ENCODE results near the gene ALG11.
"Not testable (repeated sequence)": the region's sequence is repeated elsewhere in the genome, so short reads cannot be mapped to it uniquely, and the experiment has no call there.

Gene ALG11

DNA sequence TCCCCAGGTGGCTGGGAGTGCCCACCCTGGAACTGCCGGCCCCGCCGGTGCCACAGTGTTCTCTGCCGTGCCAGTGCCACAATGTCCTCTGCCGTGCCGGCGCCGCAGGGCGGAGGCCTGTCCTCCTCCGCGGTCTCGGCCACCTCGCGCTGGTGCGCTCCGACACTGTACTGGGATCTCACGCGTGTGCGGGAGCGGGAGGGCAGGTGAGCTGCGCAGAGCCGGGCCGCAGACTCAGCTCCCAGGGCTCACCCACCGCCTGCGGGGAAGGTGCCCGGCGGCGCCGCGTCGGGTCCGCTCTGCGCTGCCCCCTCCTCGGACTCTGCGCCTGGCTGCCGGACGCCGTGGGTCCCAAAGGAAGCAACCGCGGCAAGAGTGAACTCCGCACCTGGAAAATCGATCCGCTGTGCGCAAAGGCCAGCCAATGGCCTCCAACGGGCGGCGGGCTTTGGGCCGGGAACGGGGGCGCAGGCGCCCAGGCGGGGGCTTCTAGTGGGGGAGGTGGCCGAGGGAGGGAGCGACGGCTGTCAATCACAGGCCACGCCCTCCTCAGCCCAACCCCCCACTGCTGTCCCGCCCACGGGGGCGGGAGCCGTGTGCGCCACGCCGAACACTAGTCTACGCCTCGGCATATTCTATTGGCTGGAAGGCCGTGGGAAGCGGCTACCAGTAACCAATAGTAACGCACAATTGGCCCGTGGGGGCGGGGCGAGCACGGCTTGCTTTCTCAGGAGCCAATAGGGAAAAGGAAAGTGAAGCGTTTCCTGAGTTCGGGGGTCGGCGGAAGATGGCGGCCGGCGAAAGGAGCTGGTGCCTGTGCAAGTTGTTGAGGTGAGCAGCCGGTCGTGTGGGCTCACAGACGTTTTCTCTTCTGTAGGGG is at the start of gene ALG11:
Gene ALG11 (plus strand): TSS at position 767 of the 880 bp plus-strand sequence. CDS start 21 bp downstream, at position 788.
- DNase-seq (ENCODE audit: low spot score) = peak; percentile 99

DNA sequence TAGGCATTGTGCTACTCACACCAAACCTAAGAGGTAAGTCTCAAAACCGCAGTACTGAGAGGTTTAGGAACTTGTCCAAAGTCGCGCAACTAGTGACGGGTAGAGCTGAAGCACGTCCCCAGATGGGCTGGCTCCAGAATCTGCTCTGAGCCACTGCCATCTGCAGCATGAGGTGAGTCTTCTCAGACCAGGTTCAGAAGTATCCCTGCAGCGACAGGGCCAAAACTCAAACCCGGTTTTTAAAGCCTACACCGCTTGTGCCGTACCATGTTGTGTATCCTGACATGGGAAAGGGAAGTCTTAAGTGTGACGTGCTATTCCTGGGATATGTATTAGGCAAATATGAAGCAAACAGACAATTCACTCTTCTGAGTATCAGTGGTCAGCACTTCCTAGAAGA is 46.0 kb upstream of the ALG11 start:
- DNase-seq (ENCODE audit: low spot score) = no peak

GRCh38 chr13:51967482-51968446 is 44.4 kb upstream of the ALG11 start:
- no peak for DNase-seq (ENCODE audit: low spot score)

- DNase-seq (ENCODE audit: low spot score) = peak; percentile 24
Observed at GRCh38 chr13:51970349-51970748, 41.8 kb upstream of the ALG11 start.

DNA sequence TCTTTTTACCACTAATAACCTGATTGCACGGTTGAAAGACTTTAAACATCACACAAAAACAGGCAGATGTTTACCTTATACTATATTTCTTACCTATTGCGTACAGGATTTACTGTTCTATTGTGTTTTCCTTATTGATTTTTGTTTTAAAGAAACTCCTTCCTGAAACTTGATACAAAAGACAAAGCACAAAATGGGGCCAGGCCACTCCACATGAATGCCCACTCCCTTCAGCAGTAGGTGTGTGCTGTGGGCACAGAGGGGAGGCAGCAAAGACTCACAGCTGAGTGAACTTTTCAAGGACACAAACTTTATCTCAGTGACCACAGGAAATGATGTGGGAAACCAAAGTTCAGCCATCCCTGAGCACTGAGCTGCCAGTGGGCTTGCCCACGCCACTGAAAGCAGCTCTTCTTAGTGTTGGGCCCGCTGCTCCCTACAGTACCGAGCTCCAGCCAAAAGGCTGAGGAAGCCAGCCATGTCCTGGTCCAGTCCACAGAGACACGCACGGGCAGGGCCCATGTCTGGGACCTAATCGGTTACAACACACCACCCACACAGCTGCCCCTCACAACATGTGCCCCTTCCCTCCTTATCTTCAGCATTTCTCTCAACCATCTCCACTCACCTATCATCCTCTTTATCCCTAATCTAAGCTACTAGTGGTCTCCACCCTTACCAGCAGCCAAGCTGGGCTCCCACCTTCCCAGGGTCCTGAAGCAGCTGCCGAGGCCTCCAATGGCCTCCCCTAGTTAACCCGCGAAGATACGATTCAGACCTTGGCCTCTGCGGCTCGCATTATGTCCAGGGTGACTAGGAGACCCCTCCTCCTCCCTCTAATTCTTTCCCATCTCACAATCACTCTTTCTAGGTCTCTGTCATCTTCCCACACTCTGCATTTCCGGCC is 40.4 kb upstream of the ALG11 start:
- DNase-seq (ENCODE audit: low spot score) = no peak

DNA sequence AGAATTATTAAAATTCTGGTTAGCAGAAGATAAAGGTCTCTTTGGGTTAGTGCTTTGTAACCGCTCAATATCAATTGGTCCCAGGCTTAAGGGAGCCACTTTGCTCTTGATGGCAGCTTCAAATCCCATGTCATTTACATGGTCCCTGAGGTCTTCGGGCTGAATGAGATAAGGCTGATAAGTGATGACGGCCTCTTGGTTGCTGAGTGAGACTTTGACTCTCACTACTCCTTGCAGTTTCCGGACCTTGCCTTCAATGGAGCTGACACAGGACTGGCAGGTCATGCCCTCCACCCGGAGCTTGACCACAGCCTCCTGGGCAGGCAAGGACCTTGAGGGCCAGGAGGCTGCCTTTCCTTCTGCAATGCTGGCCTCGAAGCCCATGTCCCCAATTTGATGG is 37.7 kb upstream of the ALG11 start:
- no peak for DNase-seq (ENCODE audit: low spot score)

DNA sequence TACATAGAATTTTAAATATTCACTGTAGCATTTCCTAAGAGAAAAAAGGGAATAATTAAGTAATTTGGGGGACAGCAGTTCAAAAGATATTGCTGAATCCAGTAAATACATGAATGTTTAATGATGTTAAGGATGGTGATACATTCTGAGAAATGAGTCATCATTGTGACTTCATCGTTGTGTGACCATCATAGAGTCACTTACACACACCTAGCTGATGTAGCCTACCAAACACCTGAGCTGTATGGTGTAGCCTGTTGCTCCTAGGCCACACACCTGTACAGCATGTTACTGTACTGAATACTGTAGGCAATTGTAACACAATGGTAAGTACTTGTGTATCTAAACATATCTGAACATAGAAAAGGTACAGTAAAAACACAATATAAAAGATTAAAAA is 35.8 kb upstream of the ALG11 start:
- no peak for DNase-seq (ENCODE audit: low spot score)

DNA sequence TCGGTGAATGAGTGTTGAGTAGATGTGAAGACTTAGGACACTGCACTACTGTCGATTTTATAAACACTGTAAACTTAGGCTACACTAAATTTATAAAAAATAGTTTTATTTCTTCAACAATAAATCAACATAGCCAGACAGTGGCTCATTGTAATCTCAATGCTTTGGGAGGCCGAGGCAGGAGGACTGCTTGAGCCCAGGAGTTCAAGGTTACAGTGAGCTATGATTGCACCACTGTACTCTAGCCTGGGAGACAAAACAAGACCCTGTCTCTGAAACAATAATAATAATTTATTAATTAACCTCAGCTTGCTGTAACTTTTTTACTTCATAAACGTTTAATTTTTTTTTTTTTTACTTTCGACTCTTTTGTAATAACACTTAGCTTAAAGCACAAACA is 35.3 kb upstream of the ALG11 start:
- DNase-seq (ENCODE audit: low spot score) = no peak

- no peak for DNase-seq (ENCODE audit: low spot score)
Observed at GRCh38 chr13:51977625-51978024, 34.6 kb upstream of the ALG11 start.

- no peak for DNase-seq (ENCODE audit: low spot score)
Observed at GRCh38 chr13:51978796-51979556, 33.2 kb upstream of the ALG11 start.

DNA sequence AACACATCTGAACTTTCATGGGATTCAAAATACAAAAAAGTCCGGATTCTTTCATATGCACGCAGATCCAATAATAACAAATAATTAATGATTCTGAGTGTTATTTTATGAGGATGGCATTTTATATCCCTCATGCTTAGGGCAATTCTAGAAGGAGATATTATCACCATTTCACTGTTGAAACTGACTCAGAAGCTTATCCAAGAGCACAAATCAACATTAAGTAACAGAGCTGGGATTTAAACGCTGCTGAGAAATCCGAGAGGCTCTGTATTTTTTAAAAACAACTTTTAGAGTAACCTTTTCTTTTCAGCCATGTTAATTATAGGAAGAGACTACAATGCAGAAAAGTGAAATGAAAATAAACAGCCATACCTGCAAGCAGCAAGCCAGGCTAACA is 31.3 kb upstream of the ALG11 start:
- no peak for DNase-seq (ENCODE audit: low spot score)

- DNase-seq (ENCODE audit: low spot score) = no peak
Observed at GRCh38 chr13:51981355-51981754, 30.8 kb upstream of the ALG11 start.

DNA sequence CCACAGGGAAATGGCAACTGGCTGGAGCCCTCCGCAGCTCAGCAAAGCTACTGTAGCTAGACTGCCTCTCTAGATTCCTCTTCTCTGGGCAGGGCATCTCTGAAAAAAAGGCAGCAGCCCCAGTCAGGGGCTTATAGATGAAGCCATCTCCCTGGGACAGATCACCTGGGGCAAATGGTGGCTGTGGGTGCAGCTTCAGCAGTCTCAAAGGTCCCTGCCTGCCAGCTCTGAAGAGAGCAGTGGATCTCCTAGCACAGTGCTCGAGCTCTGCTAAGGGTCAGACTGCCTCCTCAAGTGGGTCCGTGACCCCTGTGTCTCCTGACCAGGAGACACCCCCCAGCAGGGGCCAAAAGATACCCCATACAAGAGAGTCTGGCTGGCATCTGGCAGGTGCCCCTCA is 28.9 kb upstream of the ALG11 start:
- DNase-seq (ENCODE audit: low spot score) = not testable (repeated sequence)

DNA sequence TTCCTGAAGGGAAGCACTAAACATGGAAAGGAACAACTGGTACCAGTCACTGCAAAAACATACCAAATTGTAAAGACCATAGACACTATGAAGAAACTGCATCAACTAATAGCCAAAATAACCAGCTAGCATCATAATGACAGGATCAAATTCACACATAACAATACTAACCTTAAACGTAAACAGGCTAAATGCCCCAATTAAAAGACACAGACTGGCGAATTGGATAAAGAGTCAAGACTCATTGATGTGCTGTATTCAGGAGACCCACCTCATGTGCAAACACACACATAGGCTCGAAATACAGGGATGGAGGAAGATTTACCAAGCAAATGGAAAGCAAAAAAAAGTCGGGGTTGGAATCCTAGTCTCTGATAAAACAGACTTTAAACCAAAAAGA is 27.3 kb upstream of the ALG11 start:
- DNase-seq (ENCODE audit: low spot score) = not testable (repeated sequence)

DNA sequence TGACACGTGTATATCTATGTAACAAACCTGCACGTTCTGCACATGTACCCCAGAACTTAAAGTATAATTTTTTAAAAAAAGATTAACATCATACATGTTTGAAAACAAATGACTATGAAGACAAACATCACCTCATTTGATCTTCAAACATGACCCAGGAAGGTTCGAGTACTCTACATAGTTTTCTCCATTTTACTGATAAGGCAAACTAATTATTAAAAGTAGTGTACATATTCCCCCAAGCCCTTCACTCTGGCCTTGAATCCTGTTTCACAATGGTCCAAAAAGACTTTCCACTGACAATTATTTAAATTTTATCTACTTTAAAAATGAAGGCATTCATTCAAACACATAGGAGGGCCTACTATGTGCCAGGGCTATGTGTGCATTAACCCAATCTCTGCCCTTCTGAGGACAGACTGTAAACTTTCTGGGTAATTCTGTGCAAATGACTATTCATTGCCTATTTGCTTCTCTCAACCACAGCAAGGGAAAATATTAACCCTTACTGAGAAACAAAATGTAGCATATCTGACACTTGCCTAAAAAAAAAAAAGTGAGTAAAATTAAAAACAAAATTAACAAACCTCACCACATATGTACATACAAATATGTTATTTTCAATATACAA is 23.1 kb upstream of the ALG11 start:
- no peak for DNase-seq (ENCODE audit: low spot score)

GRCh38 chr13:51993713-51994112 is 18.5 kb upstream of the ALG11 start:
- no peak for DNase-seq (ENCODE audit: low spot score)

GRCh38 chr13:51995677-51996551 is 16.3 kb upstream of the ALG11 start:
- no peak for DNase-seq (ENCODE audit: low spot score)

- DNase-seq (ENCODE audit: low spot score) = no peak
Observed at GRCh38 chr13:51996641-51997040, 15.6 kb upstream of the ALG11 start.

GRCh38 chr13:51997186-51997585 is 15.0 kb upstream of the ALG11 start:
- DNase-seq (ENCODE audit: low spot score) = no peak

Data from CD4-positive, alpha-beta T cell treated with Interleukin-6 at 100 ng/mL for 8 hours (primary cell).